Ishikawa (cell line): ENCODE measurements around the gene RETREG1.
A peak's percentile ranks its signal among the peaks of the same experiment; 100 is the strongest.

Experiments
- CEBPB ChIP-seq: IDR thresholded peaks from 2 replicates; pipeline ENCODE4 v1.6.1; 2012
- CREB1 ChIP-seq: IDR thresholded peaks from 2 replicates; pipeline ENCODE4 v1.6.1; 2012; ENCODE audit warnings: low read depth
- EGR1 ChIP-seq: IDR thresholded peaks from 2 replicates; pipeline ENCODE4 v1.6.1; 2012
- EP300 ChIP-seq: IDR thresholded peaks from 2 replicates; pipeline ENCODE4 v1.6.1; 2012; ENCODE audit warnings: borderline replicate concordance
- FOXM1 ChIP-seq: IDR thresholded peaks from 2 replicates; pipeline ENCODE4 v1.6.1; 2012; ENCODE audit warnings: low read depth, borderline replicate concordance
- MAX ChIP-seq: IDR thresholded peaks from 2 replicates; pipeline ENCODE4 v1.6.1; 2012
- NFIC ChIP-seq: IDR thresholded peaks from 2 replicates; pipeline ENCODE4 v1.6.1; 2012
- RAD21 ChIP-seq: IDR thresholded peaks from 2 replicates; pipeline ENCODE4 v1.6.1; 2012; ENCODE audit warnings: low read depth
- REST ChIP-seq: IDR thresholded peaks from 2 replicates; pipeline ENCODE4 v1.6.1; 2012; ENCODE audit warnings: low read depth, mild to moderate bottlenecking
- TAF1 ChIP-seq: IDR thresholded peaks from 2 replicates; pipeline ENCODE4 v1.6.1; 2012; ENCODE audit warnings: low read depth, mild to moderate bottlenecking
- TCF12 ChIP-seq: IDR thresholded peaks from 2 replicates; pipeline ENCODE4 v1.6.1; 2012; ENCODE audit warnings: low read depth
- TEAD4 ChIP-seq: IDR thresholded peaks from 2 replicates; pipeline ENCODE4 v1.6.1; 2012
- USF1 ChIP-seq: IDR thresholded peaks from 2 replicates; pipeline ENCODE4 v1.6.1; 2012
- YY1 ChIP-seq: IDR thresholded peaks from 2 replicates; pipeline ENCODE4 v1.6.1; 2012; ENCODE audit warnings: low read depth
- ZBTB7A ChIP-seq: IDR thresholded peaks from 2 replicates; pipeline ENCODE4 v1.6.1; 2012; ENCODE audit warnings: low read depth

Gene RETREG1

GRCh38 chr5:16456103-16456832, 160.5 kb downstream of the RETREG1 start:
- TF ChIP-seq REST = no peak
- TF ChIP-seq NFIC = no peak
- TF ChIP-seq RAD21 = peak; percentile 55

- TF ChIP-seq USF1 = no peak
- no peak for TF ChIP-seq TCF12
- TF ChIP-seq ZBTB7A = no peak
- no peak for TF ChIP-seq CREB1
- no peak for TF ChIP-seq TEAD4
- TF ChIP-seq TAF1 = no peak
- no peak for TF ChIP-seq FOXM1
- no peak for TF ChIP-seq NFIC
- TF ChIP-seq EGR1 = no peak
- no peak for TF ChIP-seq EP300
- TF ChIP-seq MAX = no peak
- no peak for TF ChIP-seq CEBPB
- TF ChIP-seq YY1 = no peak
- TF ChIP-seq RAD21 = no peak
- TF ChIP-seq REST = no peak
Observed at GRCh38 chr5:16455668-16456067, 161.1 kb downstream of the RETREG1 start.

- TF ChIP-seq EP300 = no peak
- no peak for TF ChIP-seq EGR1
- TF ChIP-seq TAF1 = no peak
- TF ChIP-seq REST = no peak
- TF ChIP-seq ZBTB7A = no peak
Observed at GRCh38 chr5:16454686-16455085, 162.1 kb downstream of the RETREG1 start.

- TF ChIP-seq EP300 (no peak), MAX (no peak), NFIC (no peak), CEBPB (no peak), FOXM1 (no peak), CREB1 (no peak), USF1 (no peak), TCF12 (no peak), YY1 (no peak), RAD21 (no peak), TEAD4 (no peak), ZBTB7A (no peak)
Observed at GRCh38 chr5:16453609-16454008, 163.2 kb downstream of the RETREG1 start.

- no peak for TF ChIP-seq TEAD4
- TF ChIP-seq EP300 = no peak
- no peak for TF ChIP-seq RAD21
- no peak for TF ChIP-seq CEBPB
- no peak for TF ChIP-seq ZBTB7A
- TF ChIP-seq USF1 = no peak
- no peak for TF ChIP-seq REST
Observed at GRCh38 chr5:16450163-16450562, 166.6 kb downstream of the RETREG1 start.
